ENCODE measurements around the gene TFAP2A.

TFAP2A gene

GRCh38 chr6:10421921-10422736 lies 7.3 kb upstream of the TFAP2A start:
- Histone ChIP-seq H4K12ac (ENCODE audit: low read depth, low read length) (no peak overlapping the region), H3K36me3 (ENCODE audit: control insufficient read depth in 1 of 2, insufficient read depth in 2 of 2, low read length in 2 of 2) (no peaks in the 10 kb centered on the region), H3K9me3 (ENCODE audit: insufficient read depth, low read depth, low read length) (peaks cover 2% of the 10 kb centered on the region), H3K4me1 (ENCODE audit: control insufficient read depth in 1 of 2, insufficient read depth in 2 of 2, low read length in 2 of 2) (peaks cover 40 to 51% of the 10 kb centered on the region in 2 experiments), H3K4me3 (ENCODE audit: low read depth, low read length) (no peak overlapping the region), H3K18ac (ENCODE audit: low read length) (no peak overlapping the region), H3K79me1 (ENCODE audit: low read length) (peaks cover 60% of the 10 kb centered on the region), H2AK5ac (ENCODE audit: low read length) (peak overlapping the region; percentile 31), H3K23ac (ENCODE audit: low read length) (no peak overlapping the region), H3K27ac (ENCODE audit: low read depth, low read length) (no peak overlapping the region), H2BK12ac (ENCODE audit: low read length) (peak overlapping the region; percentile 31), H2AFZ (ENCODE audit: insufficient read depth, low read length, poor library complexity) (no peak overlapping the region), H3K79me2 (ENCODE audit: control insufficient read depth, insufficient read depth, low read length, poor library complexity) (peaks cover 31% of the 10 kb centered on the region), H3K9ac (ENCODE audit: low read length) (no peak overlapping the region), H4K91ac (ENCODE audit: low read depth, low read length) (peak overlapping the region; percentile 3), H4K8ac (ENCODE audit: low read depth, low read length) (peak overlapping the region; percentile 6), H3K27me3 (ENCODE audit: insufficient read depth, low read length) (peaks cover 10% of the 10 kb centered on the region), H2BK5ac (ENCODE audit: low read depth, low read length, poor library complexity) (no peak overlapping the region), H3K14ac (ENCODE audit: low read length) (no peak overlapping the region), H2BK120ac (ENCODE audit: insufficient read depth, low read length, poor library complexity) (peak overlapping the region; percentile 0), H3K4ac (ENCODE audit: low read depth, low read length) (no peak overlapping the region), H3K4me2 (ENCODE audit: low read length) (peak overlapping the region; percentile 94)
- no CpG with 5 or more reads among the region's 39 CpGs for WGBS (ENCODE audit: extremely low coverage, insufficient coverage, insufficient read length)
- DNase-seq: no peak

- Histone ChIP-seq H3K4me2 (ENCODE audit: low read length) (peak overlapping the region; percentile 94), H3K14ac (ENCODE audit: low read length) (peak overlapping the region; percentile 54), H2BK5ac (ENCODE audit: low read depth, low read length, poor library complexity) (peak overlapping the region; percentile 7), H3K27me3 (ENCODE audit: insufficient read depth, low read length) (peaks cover 10% of the 10 kb centered on the region), H3K27ac (ENCODE audit: low read depth, low read length) (peak overlapping the region; percentile 20), H2BK12ac (ENCODE audit: low read length) (peak overlapping the region; percentile 54), H3K18ac (ENCODE audit: low read length) (peak overlapping the region; percentile 87), H3K79me1 (ENCODE audit: low read length) (peaks cover 64% of the 10 kb centered on the region), H3K36me3 (ENCODE audit: control insufficient read depth in 1 of 2, insufficient read depth in 2 of 2, low read length in 2 of 2) (no peaks in the 10 kb centered on the region), H3K4ac (ENCODE audit: low read depth, low read length) (no peak overlapping the region), H3K9me3 (ENCODE audit: insufficient read depth, low read depth, low read length) (peaks cover 2% of the 10 kb centered on the region), H3K9ac (ENCODE audit: low read length) (no peak overlapping the region), H3K4me3 (ENCODE audit: low read depth, low read length) (no peak overlapping the region), H2BK120ac (ENCODE audit: insufficient read depth, low read length, poor library complexity) (peak overlapping the region; percentile 69), H3K79me2 (ENCODE audit: control insufficient read depth, insufficient read depth, low read length, poor library complexity) (peaks cover 37% of the 10 kb centered on the region), H4K12ac (ENCODE audit: low read depth, low read length) (peak overlapping the region; percentile 33), H4K8ac (ENCODE audit: low read depth, low read length) (peak overlapping the region; percentile 49), H2AK5ac (ENCODE audit: low read length) (peak overlapping the region; percentile 66), H2AFZ (ENCODE audit: insufficient read depth, low read length, poor library complexity) (no peak overlapping the region), H4K91ac (ENCODE audit: low read depth, low read length) (peak overlapping the region; percentile 81), H3K23ac (ENCODE audit: low read length) (no peak overlapping the region), H3K4me1 (ENCODE audit: control insufficient read depth in 1 of 2, insufficient read depth in 2 of 2, low read length in 2 of 2) (peaks cover 40 to 59% of the 10 kb centered on the region in 2 experiments)
- no CpG with 5 or more reads among the region's 47 CpGs for WGBS (ENCODE audit: extremely low coverage, insufficient coverage, insufficient read length)
- no peak for DNase-seq
These were observed 6.5 kb upstream of the TFAP2A start for GRCh38 chr6:10421158-10421920.

- no peak overlapping the region for H3K4me3 ChIP-seq (ENCODE audit: low read depth, low read length)
- H3K9ac ChIP-seq (ENCODE audit: low read length): peak overlapping the region; percentile 63
- peaks cover 36 to 54% of the 10 kb centered on the region in 2 experiments for H3K4me1 ChIP-seq (ENCODE audit: control insufficient read depth in 1 of 2, insufficient read depth in 2 of 2, low read length in 2 of 2)
- H3K27ac ChIP-seq (ENCODE audit: low read depth, low read length): peak overlapping the region; percentile 97
- peak overlapping the region; percentile 94 for H3K4me2 ChIP-seq (ENCODE audit: low read length)
- peak overlapping the region; percentile 15 for H3K18ac ChIP-seq (ENCODE audit: low read length)
- DNase-seq: peak; percentile 64 to 84
- WGBS (ENCODE audit: extremely low coverage, insufficient coverage, insufficient read length): no CpG with 5 or more reads among the region's 21 CpGs
- H3K14ac ChIP-seq (ENCODE audit: low read length): peak overlapping the region; percentile 46
- no peak overlapping the region for H2AK5ac ChIP-seq (ENCODE audit: low read length)
- peak overlapping the region; percentile 44 for H4K8ac ChIP-seq (ENCODE audit: low read depth, low read length)
- H3K4ac ChIP-seq (ENCODE audit: low read depth, low read length): peak overlapping the region; percentile 18
- H3K36me3 ChIP-seq (ENCODE audit: control insufficient read depth in 1 of 2, insufficient read depth in 2 of 2, low read length in 2 of 2): no peaks in the 10 kb centered on the region
- H2BK5ac ChIP-seq (ENCODE audit: low read depth, low read length, poor library complexity): peak overlapping the region; percentile 28
- H2BK12ac ChIP-seq (ENCODE audit: low read length): peak overlapping the region; percentile 80
- peaks cover 10% of the 10 kb centered on the region for H3K27me3 ChIP-seq (ENCODE audit: insufficient read depth, low read length)
- no peak overlapping the region for H4K12ac ChIP-seq (ENCODE audit: low read depth, low read length)
- H2AFZ ChIP-seq (ENCODE audit: insufficient read depth, low read length, poor library complexity): no peak overlapping the region
- H3K23ac ChIP-seq (ENCODE audit: low read length): no peak overlapping the region
- H2BK120ac ChIP-seq (ENCODE audit: insufficient read depth, low read length, poor library complexity): peak overlapping the region; percentile 78
- H3K79me2 ChIP-seq (ENCODE audit: control insufficient read depth, insufficient read depth, low read length, poor library complexity): peaks cover 37% of the 10 kb centered on the region
- peaks cover 60% of the 10 kb centered on the region for H3K79me1 ChIP-seq (ENCODE audit: low read length)
- peak overlapping the region; percentile 97 for H4K91ac ChIP-seq (ENCODE audit: low read depth, low read length)
- H3K9me3 ChIP-seq (ENCODE audit: insufficient read depth, low read depth, low read length): peaks cover 2% of the 10 kb centered on the region
These were observed 5.8 kb upstream of the TFAP2A start for GRCh38 chr6:10420546-10421157.

Data from trophoblast cell (in vitro differentiated cells and primary cell).